ENCODE data around the gene CTU2.

DNA sequence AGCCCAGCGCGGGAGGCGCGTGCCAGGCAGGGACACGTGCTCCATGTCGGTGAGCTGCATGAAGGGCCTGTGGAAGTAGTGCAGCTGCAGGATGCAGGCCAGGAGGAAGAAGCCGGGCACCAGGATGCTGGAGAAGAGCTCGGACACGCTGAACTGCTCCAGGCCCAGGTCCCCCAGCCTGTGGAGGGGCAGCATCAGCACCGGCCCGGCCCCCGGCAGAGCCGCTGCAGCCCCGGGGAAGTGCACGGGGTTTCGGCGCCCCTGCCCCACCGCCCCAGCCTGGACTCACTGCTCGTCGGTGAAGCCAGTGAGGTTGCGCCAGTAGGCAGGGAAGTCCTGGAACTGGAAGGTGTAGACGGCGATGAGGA lies 28.0 kb downstream of the CTU2 start:
- TF ChIP-seq, protein P1, sequence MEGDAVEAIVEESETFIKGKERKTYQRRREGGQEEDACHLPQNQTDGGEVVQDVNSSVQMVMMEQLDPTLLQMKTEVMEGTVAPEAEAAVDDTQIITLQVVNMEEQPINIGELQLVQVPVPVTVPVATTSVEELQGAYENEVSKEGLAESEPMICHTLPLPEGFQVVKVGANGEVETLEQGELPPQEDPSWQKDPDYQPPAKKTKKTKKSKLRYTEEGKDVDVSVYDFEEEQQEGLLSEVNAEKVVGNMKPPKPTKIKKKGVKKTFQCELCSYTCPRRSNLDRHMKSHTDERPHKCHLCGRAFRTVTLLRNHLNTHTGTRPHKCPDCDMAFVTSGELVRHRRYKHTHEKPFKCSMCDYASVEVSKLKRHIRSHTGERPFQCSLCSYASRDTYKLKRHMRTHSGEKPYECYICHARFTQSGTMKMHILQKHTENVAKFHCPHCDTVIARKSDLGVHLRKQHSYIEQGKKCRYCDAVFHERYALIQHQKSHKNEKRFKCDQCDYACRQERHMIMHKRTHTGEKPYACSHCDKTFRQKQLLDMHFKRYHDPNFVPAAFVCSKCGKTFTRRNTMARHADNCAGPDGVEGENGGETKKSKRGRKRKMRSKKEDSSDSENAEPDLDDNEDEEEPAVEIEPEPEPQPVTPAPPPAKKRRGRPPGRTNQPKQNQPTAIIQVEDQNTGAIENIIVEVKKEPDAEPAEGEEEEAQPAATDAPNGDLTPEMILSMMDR (IDR thresholded peaks at IDR 0.05), result no peak
- TF ChIP-seq, protein P2, sequence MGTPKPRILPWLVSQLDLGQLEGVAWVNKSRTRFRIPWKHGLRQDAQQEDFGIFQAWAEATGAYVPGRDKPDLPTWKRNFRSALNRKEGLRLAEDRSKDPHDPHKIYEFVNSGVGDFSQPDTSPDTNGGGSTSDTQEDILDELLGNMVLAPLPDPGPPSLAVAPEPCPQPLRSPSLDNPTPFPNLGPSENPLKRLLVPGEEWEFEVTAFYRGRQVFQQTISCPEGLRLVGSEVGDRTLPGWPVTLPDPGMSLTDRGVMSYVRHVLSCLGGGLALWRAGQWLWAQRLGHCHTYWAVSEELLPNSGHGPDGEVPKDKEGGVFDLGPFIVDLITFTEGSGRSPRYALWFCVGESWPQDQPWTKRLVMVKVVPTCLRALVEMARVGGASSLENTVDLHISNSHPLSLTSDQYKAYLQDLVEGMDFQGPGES (IDR thresholded peaks at IDR 0.05; ENCODE audit: low read depth, low read length), result no peak
- TF ChIP-seq, protein P3, sequence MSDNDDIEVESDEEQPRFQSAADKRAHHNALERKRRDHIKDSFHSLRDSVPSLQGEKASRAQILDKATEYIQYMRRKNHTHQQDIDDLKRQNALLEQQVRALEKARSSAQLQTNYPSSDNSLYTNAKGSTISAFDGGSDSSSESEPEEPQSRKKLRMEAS (IDR thresholded peaks at IDR 0.05; ENCODE audit: low read depth), result no peak
